Mesothelial cell of epicardium (in vitro differentiated cells): ENCODE results near the gene STEAP4. TPM values are rescaled to one million over a fixed set of nuclear protein-coding genes. Genes with fewer than 3 reads are reported as not detected.
"Not testable (repeated sequence)": the region's sequence is repeated elsewhere in the genome, so short reads cannot be mapped to it uniquely, and the experiment has no call there.

ENCODE experiments used
- DNase-seq, 2 experiments: peaks; one replicate each; pipeline ENCODE4 v3.0.0; 2021; ENCODE audit warnings: low spot score in 2 of 2; ENCODE audit not compliant: unreplicated experiment in 2 of 2
- H3K27ac Mint-ChIP-seq: 2 replicates; pipeline ENCODE4 v1.8.0; 2021; ENCODE audit warnings: mixed read lengths
- H3K27me3 Mint-ChIP-seq: 2 replicates; pipeline ENCODE4 v1.8.0; 2021; ENCODE audit warnings: low read depth, mixed read lengths
- H3K36me3 Mint-ChIP-seq: 2 replicates; pipeline ENCODE4 v1.8.0; 2021; ENCODE audit warnings: mixed read lengths
- H3K4me1 Mint-ChIP-seq: 2 replicates; pipeline ENCODE4 v1.8.0; 2021; ENCODE audit warnings: mixed read lengths
- H3K4me3 Mint-ChIP-seq: 2 replicates; pipeline ENCODE4 v1.8.0; 2021; ENCODE audit warnings: mild to moderate bottlenecking, moderate library complexity, mixed read lengths
- H3K9me3 Mint-ChIP-seq: 2 replicates; pipeline ENCODE4 v1.8.0; 2021; ENCODE audit warnings: mixed read lengths
- CTCF ChIP-seq: fragments of 200-600 bp; sonication (generic); IDR thresholded peaks from one replicate; pipeline ENCODE4 v1.5.0; 2021; ENCODE audit warnings: antibody characterized with exemption; ENCODE audit not compliant: unreplicated experiment
- total RNA-seq: library from RNA; stranded (reverse); gene quantifications from 3 replicates; pipeline ENCODE4 v1.2.1, GENCODE V29; 2021

STEAP4 gene
- total RNA-seq, 1 donor from 2014 or later: 0.18 TPM

- Mint-ChIP-seq H3K4me1 (peaks cover 23% of the 10 kb centered on the region), H3K36me3 (no peaks in the 10 kb centered on the region), H3K9me3 (peaks cover 8% of the 10 kb centered on the region), H3K27me3 (no peaks in the 10 kb centered on the region), H3K27ac (peak overlapping the region; percentile 65), H3K4me3 (no peak overlapping the region)
- no peak for DNase-seq
- no peak for TF ChIP-seq CTCF
Observed at GRCh38 chr7:88260719-88261118, 46.0 kb downstream of the STEAP4 start.

- DNase-seq: no peak
- no peaks in the 10 kb centered on the region for H3K36me3 Mint-ChIP-seq
- H3K4me3 Mint-ChIP-seq: no peak overlapping the region
- TF ChIP-seq CTCF: no peak
- peaks cover 8% of the 10 kb centered on the region for H3K9me3 Mint-ChIP-seq
- H3K27me3 Mint-ChIP-seq: no peaks in the 10 kb centered on the region
- H3K4me1 Mint-ChIP-seq: peaks cover 18% of the 10 kb centered on the region
- H3K27ac Mint-ChIP-seq: peak overlapping the region; percentile 65
Observed at GRCh38 chr7:88259656-88260380, 46.9 kb downstream of the STEAP4 start.

GRCh38 chr7:88258296-88258695 is 48.4 kb downstream of the STEAP4 start:
- Mint-ChIP-seq H3K4me1 (peaks cover 13% of the 10 kb centered on the region), H3K9me3 (peaks cover 22% of the 10 kb centered on the region)
- H3K4me3 Mint-ChIP-seq, H3K27ac Mint-ChIP-seq, DNase-seq, H3K27me3 Mint-ChIP-seq, H3K36me3 Mint-ChIP-seq: not testable (repeated sequence)

GRCh38 chr7:88256906-88257305 is 49.8 kb downstream of the STEAP4 start:
- no peak overlapping the region for H3K27ac Mint-ChIP-seq
- no peaks in the 10 kb centered on the region for H3K27me3 Mint-ChIP-seq
- peaks cover 18% of the 10 kb centered on the region for H3K9me3 Mint-ChIP-seq
- no peak for DNase-seq
- H3K4me1 Mint-ChIP-seq: peaks cover 13% of the 10 kb centered on the region
- H3K36me3 Mint-ChIP-seq: peaks cover 4% of the 10 kb centered on the region
- H3K4me3 Mint-ChIP-seq: no peak overlapping the region
- no peak for TF ChIP-seq CTCF

- TF ChIP-seq CTCF: no peak
- no peak for DNase-seq
- peaks cover 27% of the 10 kb centered on the region for H3K9me3 Mint-ChIP-seq
- H3K27ac Mint-ChIP-seq: no peak overlapping the region
- H3K4me3 Mint-ChIP-seq: no peak overlapping the region
- H3K36me3 Mint-ChIP-seq: peaks cover 4% of the 10 kb centered on the region
- H3K4me1 Mint-ChIP-seq: peaks cover 3% of the 10 kb centered on the region
- H3K27me3 Mint-ChIP-seq: no peaks in the 10 kb centered on the region
Observed at GRCh38 chr7:88254721-88255424, 51.8 kb downstream of the STEAP4 start.

GRCh38 chr7:88253640-88254039 is 53.1 kb downstream of the STEAP4 start:
- no peak for TF ChIP-seq CTCF
- H3K4me1 Mint-ChIP-seq: no peaks in the 10 kb centered on the region
- H3K9me3 Mint-ChIP-seq: peaks cover 27% of the 10 kb centered on the region

More at GRCh38 chr7:88253640-88254039, 53.1 kb downstream of the STEAP4 start:
- no peaks in the 10 kb centered on the region for H3K27me3 Mint-ChIP-seq
- H3K36me3 Mint-ChIP-seq: peaks cover 4% of the 10 kb centered on the region
- H3K4me3 Mint-ChIP-seq: no peak overlapping the region
- H3K27ac Mint-ChIP-seq: no peak overlapping the region
- no peak for DNase-seq
